SK-N-DZ (cell line): ENCODE measurements around the gene TEAD3.

ENCODE experiments used
- DNase-seq: peaks from one replicate; pipeline ENCODE4 v3.0.0-alpha.2; 2015; ENCODE audit warnings: low spot score

TEAD3 gene

DNA sequence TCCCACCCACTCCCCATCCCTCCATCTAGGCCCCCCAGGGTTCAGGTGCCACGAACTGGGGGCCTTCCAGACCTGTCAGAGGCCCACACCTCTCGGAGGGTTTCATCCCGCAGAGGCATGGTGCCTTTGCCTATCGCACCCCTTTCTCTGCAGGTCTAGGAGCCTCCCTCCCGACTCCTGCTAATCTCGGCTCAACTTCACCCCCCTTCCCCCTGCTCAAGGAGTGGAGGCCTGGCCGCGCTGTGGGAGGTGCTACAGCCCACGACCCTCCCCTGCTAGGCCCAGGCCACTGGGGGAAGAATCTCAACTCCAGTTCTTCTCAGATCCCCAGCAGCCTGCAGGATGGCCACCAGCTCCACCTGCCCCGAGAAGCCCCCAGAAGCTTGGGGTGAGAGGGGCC lies 15.9 kb upstream of the TEAD3 start, which contains the start of gene TULP1:
Gene TULP1 (minus strand): TSS at position 157 of the 400 bp plus-strand sequence. CDS start 38 bp downstream, at position 119.
- no peak for DNase-seq

DNA sequence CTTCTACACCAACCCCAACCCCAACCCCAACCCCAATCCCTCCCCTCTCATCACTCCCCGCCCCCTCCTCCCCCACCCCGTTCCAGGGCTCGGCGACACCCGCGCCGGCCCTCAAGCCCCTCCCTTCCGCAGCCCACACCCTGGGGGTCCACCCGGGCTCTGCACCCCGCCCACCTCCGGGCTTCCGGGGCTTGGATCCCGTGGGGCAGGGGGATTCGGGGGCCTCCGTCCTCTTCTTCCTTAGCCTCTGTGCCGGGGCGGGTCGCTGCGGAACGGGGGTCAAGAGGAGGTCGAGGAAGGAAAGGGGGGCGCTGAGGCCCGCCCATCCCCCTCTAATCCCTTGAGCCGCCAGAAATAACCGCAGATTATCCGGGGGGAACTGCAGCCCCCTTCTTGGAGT lies 15.1 kb upstream of the TEAD3 start:
- DNase-seq: no peak

DNA sequence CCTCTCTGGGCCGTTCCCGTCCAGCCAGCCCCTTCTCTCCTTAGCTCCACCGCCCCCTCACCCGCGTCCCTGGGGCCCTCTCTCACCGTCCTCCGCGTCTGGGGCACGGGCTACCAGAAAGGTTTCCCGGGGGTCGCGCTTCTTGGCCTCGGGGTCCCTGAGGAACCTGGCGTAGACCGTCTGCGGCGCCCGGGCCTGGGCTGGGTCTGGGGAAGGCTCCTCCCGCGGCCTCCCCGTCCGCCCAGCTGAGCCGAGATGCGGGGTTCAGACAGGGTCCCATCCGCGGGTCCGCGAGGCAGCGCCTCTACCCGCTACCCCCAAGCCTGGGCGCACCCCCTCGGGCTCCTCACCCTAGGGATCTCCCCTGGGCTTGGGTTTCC lies 14.7 kb upstream of the TEAD3 start:
- DNase-seq: no peak

DNA sequence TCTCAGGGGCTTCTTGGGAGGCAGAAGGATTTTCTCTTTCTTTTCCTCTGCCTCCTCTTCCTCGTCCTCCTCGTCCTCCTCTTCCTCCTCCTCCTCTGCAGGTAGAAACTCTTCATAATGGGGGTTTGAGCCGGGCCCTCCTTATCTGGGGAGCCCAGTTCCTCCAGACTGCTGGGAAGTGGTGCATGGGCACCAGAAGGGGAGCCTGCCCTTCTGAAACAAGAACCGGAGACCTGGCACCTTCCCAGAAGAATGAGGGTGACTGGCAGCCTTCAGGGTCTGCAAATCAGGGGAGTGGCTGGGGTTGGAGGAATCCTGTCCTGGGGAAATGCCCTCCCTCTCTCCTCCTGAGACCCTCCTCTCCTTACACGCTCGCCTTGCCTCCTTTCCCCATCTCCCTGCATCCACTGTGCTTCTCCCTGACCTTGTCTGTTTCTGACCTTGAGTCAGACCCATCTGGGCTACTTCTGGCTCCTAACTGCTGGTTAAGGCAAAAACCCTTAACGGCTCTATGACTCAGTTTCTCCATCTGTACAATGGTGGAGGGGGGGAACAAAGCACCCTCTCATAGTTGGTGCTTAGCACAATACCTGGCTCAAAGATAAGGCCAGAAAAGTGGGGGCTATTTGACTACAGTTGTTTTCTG lies 14.2 kb upstream of the TEAD3 start:
- no peak for DNase-seq

DNA sequence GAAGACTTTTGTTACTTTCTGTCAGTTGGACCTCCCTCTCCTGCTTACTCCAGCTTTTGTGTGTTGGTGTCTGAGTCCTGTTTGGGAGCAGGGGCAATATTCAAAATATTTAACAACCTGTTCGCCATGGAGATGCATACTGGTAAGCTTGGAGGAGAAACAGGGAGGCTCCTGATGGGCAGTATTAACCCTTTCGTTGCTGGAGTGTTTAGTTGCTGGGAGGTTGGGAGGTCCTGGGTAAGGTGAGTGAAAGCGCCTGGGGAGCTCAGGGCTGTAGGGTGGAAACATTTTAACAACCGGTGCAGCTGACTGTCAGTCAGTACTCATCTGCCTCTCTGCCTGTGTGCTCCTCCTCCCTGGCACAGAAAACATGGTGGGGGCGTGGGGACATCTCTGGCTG lies 11.7 kb upstream of the TEAD3 start:
- no peak for DNase-seq

DNA sequence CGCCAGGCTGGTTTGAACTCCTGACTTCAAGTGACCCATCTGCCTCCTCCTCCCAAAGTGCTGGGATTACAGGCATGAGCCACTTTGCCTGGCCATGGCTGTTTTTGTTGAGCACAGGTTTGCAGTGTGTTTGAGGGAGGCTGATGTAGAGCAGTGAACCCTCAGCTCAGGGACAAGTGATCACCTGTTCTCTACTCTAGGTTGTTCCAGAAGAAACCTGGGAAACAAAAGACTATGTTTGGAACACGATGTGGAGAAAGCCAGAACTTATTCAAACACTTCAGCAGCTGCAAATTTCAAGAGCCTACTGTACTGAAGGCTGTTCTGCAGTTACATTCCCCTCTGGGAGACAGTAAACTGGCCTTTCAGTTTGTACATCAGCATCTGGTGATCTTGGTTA lies 11.1 kb upstream of the TEAD3 start:
- DNase-seq: no peak

DNA sequence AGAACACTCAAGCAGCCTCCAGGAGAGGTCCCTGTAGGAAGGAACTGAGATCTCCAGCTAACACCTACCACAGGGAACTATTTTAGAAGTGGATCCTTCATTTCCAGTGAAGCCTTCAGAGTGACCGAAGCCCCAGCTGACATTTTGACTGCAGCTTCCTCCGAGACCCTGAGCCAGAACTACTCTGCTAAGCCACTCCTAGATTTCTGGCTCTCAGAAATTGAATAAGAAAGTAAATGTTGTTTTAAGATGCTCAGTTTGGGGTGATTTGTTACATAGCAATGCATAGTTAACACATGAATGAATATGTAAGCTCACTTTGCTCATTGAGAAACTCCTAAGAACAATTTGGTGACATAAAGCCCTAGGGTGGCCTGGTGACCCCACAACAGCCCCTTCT lies 10.3 kb upstream of the TEAD3 start:
- no peak for DNase-seq

DNA sequence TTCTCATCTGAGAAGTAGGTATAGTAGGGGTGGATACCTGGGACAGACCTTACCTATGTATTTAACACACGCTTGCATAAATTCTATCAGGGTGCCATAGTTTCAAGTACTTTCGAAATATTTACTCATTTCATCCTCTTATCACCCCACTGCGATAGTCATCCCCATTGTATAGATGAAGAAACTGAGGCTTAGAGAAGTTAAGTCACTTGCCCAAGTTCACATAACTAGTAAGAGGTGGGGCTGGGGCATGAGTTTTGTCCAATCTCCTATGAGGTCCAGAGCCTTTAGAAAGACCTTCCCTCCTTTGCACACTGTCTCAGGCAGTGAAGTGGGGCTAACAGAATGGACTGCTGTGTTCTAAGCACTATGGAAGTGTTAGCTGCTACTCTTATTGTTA lies 9.7 kb upstream of the TEAD3 start:
- no peak for DNase-seq

DNA sequence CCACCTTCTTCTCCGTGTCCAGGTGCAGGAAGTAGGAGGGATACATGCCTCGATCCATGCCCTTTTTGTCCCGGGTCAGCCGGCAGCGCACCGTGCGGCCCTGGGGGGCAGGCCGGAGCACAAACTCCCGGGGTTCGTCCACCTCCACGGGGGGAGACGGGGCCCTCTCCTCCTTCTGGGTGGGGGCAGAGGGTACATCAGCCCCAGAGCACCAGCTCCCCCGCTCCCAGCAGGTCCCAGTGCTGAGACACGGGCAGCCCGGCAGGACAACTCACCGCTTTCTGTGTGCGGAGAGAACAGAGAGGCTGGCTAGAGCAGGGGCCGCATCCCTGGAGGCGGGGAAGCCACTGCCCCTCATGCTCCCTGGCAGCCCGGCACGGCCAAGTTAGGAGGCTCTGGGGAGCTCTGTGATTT lies 9.1 kb upstream of the TEAD3 start:
- DNase-seq: no peak

DNA sequence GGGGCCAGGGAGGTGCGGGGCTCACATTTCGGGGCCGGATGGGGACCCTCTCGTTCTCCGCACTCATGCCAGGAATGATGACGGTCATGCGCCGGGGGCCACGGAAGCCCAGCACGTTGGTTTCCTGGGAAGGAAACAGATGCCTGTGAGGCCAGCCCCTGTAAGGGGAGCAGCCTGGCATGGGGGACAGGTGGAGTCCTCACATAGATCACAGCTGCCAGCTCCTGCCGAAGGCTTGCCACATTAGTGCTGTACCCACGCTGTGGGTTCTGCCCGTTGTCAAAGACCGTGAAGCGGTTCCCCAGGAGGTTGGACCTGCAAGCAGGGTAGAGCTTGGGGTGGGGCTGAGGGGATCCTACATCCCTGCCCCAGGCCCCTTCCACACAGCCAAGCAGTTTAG lies 6.7 kb upstream of the TEAD3 start:
- no peak for DNase-seq

DNA sequence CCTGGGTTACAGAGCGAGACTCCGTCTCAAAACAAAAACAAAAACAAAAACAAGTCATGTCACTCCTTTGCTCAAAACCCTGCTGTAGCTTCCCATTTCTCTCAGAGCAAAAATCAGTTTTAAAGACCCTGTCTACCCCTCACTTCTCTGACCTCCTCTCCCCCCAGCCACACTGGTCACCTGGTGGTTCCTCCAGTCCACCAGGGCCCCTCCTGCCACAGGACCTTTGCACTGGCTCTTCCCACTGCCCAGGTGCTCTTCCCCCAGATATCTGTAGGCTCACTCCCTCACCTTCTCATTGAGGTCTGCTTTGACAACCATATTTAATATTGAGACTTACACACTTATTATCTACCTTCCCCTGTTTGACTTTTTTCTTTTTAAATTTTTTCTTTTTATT lies 4.9 kb upstream of the TEAD3 start:
- DNase-seq: no peak

DNA sequence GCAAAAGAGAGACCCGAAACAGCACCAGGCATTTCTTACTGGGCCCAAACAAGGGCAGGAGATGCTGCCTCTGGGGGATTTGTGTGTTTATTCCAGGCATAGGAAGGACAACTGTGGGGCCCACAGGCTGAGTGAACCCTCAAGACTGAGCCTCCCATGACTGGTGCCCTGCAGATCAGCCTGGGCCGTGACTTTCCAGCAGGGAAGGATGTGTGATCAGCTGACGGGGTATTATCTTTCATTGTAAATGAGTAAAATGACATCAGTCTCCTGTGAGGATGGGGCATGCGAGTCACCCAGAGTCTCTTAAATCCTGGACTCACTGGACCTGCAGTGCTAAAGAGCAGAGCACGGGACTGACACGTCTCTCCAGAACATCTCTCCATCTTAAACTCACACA lies 3.9 kb upstream of the TEAD3 start:
- no peak for DNase-seq

DNA sequence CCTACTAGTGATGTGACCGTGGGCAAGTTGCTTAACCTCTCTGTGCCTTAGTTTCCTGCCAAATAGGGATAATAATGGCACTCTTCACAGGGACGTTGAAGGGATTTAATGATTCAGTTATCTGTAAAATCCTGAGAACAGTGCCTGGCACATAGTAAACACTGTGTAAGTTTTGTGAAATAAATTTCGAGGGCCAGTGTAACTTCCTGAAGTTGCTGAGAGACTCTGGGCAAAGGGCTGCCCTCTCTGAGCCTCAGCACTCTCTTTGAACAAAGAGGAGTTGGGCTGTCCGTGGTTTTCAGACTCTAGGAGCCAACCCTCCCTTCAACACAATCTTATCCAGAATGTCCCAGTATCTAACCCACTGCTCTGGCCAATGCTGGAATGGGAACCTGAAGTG lies 2.5 kb upstream of the TEAD3 start:
- DNase-seq: no peak

DNA sequence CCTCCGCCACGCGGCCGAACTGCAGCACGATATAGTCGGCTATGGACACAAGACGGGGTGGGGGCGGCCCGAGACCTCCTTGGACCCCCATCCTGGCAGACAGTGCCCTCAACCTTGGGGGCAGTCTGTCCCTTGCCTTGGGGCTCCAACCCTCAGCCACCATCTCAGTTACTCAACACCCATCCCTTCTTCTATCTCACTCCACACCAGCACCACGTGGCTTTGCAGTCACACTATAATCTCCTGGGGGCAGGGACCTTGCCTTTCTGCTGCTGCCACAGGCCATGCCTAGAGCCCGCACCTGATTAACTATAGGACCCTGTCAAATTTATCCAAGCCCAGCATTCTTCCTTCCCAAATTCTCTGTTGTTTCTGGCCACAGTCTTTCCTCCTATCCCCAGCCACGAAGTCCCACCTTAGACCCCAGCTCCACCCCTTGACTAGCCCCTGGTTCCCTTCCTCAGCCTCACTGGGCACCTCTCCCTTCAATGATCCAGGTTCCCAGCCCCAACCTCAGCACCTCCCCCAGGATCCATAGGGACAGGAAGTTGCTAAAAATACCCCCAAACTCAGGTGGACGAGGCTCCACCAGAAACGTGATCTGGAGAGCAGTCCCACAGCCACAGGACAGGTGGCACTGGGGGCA lies 1.7 kb upstream of the TEAD3 start:
- DNase-seq: no peak

DNA sequence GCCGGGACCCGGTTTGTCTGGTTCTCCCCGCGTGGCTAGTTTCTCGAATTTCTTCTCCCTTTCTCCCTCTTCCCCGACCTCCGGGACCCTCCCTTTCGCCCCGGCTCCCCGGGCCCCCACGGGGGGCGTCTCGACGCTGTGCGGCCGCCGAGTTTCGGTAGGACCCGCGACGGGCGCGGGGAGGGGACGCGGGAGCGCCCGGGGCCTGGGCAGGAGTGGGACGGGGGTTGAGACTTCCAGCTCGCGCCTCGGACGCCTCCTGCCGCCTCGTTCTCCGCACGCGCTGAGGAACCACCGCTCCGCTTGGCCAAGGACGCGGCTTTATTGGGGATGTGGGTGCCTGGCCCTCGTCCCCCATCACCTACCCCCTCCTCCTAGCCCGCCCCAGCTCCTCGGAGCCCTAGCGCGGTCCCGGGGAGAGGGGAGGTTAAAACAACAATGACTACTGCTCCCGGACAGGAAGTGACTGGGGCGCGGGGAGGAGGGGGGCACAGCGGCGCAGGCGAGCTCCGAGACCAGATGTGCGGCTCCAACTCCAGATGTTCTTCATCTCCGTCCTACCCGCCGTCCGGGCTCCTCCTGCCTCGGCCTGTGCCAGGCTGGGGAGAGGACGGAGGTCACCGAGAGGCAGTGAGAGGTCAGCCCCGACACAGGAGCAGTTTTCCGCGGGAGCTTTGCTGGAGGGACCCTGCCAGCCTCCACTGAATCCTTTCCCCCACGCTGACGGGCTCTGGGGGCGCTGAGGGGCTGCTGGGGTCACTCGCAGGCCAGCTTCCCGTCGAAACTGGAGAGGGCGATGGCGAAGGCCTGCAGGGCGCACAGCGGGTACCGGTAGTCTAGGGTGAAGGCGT lies 917 bp upstream of the TEAD3 start:
- no peak for DNase-seq

DNA sequence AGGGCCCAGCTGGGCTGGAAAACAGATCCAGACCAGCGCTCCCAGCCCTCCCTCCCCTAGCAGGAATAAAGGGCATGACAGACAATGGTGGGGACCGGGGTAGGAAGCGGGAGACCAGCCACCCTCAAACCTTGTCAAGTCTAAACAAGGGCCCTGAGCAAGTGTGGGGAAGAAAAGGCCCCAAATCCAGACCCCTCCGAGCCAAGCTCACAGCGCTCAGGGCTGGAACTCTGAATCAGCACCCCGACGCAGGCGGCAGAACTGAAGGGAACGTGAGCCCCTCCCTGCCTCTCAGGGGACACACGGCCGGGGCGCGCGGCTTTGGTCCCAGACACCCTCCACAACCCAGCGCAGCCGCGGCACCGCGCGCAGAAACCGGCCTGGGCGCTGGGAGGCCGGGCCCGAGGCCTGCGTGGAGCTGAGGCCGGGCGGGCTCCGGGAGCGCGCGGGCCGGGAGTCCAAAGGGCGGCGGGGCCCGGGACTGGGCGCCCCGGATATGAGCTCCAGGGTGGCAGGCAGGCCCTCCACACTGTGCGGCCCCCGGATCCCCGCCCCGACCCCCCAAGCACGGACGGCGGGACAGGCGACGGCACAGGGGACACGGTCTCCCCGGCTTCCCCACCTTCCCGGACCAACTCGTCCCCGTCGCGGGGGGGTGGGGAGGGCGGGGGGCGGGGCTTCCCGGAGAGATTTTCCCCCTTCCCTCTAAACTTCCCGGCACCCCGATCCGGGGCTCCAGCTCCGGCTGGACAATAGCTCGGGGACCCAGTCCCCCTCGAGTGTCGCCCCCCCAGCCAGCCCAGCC lies 641 bp downstream of the TEAD3 start:
- no peak for DNase-seq

DNA sequence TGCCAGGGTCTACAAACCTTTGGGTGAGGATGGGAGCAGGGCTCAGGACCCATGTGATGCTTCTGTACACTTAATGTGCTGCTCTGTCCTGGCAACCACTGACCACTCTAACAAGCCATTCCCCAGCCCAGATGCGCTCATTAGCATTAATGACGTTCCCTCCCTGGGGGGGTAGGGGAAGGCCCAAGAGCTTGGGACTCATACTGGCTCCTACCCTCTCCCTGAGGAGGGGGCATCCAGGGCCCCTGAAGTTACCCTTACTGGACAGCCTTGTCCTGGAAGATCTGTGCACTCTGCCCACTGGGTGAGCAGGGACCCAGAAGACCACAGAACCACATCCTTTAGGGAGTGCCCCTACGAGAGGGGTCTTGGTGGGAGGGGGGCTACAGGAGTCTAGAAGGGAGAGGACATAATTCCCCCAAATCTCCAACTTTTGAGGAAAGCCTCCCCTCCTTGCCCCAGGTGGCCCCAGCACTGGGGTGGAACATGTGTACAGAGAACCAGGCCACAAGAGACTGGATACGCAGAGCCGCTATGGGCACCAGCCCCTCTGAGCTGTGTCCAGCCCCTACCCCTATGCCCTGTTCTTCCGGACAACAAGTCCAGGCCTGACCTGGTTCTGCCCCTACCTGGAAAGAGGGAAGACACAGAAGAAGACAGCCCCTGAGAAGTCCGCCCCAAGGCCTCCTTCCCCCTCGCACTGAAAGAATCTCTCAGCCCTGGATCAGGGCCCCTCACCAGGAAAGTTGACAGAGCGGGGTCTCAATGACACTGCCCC lies 1.4 kb downstream of the TEAD3 start:
- DNase-seq: no peak

DNA sequence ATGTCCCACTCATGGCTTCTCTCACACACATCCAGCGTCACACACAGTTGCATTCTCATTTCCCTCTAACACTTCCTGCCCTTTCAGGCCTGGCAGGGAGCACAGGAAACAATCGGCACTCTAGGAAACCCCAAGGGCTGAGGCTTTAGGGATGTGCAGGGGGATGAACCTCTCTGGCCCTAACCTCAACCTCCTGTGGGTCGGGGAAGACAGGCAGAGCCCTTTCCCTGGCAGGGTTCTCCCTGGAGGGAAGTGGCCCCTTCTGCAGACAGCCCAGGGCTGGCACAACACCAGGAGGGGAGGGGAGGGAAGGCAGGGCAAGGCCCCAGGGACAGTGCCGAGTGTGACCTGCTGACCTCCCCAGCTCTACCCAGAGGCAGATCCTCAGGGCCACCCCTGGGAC lies 2.7 kb downstream of the TEAD3 start:
- no peak for DNase-seq

DNA sequence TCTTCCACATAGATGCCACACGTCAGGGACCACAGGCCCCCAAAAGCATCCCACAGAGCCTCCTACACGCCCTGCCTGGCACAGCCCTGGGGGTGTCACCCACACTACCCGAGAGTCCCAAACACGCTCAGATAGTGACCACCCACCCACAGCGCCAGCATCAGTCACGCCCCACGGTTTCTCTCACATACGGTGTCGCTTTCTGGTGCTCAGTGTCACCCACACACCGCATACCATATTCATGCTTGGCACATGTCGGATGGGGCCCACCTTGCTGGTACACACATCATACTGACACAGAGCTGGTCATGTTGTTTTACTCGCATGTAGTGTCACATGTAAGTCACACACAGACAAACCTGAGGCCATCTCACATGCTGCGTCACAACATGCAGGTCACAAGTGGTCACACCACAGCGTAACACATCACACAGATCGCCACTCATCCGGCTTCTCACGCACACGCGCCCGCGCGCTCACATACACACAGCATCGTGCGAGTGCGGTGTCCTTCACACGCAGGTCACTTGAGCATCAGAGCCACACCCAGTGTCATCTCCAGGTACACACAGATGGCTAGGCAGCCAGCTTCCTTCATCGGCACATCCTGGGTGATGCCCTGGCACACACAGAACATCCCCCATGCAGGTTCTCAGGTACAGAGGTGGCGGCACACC lies 3.4 kb downstream of the TEAD3 start:
- DNase-seq: no peak

DNA sequence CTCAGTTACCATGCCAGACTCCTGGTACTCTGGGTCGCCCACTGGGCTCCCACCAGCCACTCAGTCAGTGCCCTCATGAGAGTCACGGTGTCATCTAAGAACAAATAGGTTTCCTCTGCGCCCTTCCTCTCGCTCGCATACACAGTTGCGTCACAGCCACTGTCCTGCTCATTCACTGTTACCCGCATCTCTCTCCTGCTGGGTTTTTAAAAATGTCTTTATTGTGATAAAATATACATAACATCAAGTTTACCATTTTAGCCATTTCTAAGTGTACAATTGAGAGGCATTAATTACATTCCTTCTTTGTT lies 4.0 kb downstream of the TEAD3 start:
- no peak for DNase-seq
